DND-41 (cell line): Measurements from ENCODE around the gene SLC26A11.

Source experiments
- ATAC-seq: fragments of 200-7000 bp; cut with Tn5 transposase; 3 replicates; pipeline ENCODE4 v1.9.1; 2021; ENCODE audit warnings: low read depth; ENCODE audit not compliant: insufficient read depth
- DNase-seq: peaks from one replicate; pipeline ENCODE4 v3.0.0-alpha.2; 2020
- H2AFZ ChIP-seq: 2 replicates; pipeline ENCODE4 v1.6.0; 2012; ENCODE audit warnings: low read depth, low read length
- H3K27ac ChIP-seq: 2 replicates; pipeline ENCODE4 v1.5.1; 2012; ENCODE audit warnings: low read length, inconsistent platforms
- H3K27me3 ChIP-seq: fragments of 200-600 bp; sonication (generic); 2 replicates; pipeline ENCODE4 v1.6.0; 2012; ENCODE audit warnings: low read length, mild to moderate bottlenecking, inconsistent platforms; ENCODE audit not compliant: insufficient read depth, poor library complexity
- H3K36me3 ChIP-seq: 2 replicates; pipeline ENCODE4 v1.5.1; 2012; ENCODE audit warnings: low read length, inconsistent platforms; ENCODE audit not compliant: insufficient read depth
- H3K4me1 ChIP-seq: 2 replicates; pipeline ENCODE4 v1.5.1; 2012; ENCODE audit warnings: mild to moderate bottlenecking, low read length; ENCODE audit not compliant: insufficient read depth
- H3K4me2 ChIP-seq: 2 replicates; pipeline ENCODE4 v1.6.0; 2012; ENCODE audit warnings: mild to moderate bottlenecking, moderate library complexity, low read length, inconsistent platforms; ENCODE audit not compliant: insufficient read depth
- H3K4me3 ChIP-seq, 2 experiments: fragments of 200-600 bp in 1 of 2; shearing (Covaris generic) in 1 of 2; 2 replicates each; pipeline ENCODE4 v1.5.1; 2012 to 2016; ENCODE audit warnings: inconsistent platforms in 2 of 2, low read length in 2 of 2, mild to moderate bottlenecking in 2 of 2, low read depth in 1 of 2, moderate library complexity in 1 of 2
- H3K79me2 ChIP-seq: 2 replicates; pipeline ENCODE4 v1.6.0; 2012; ENCODE audit warnings: low read length, inconsistent platforms; ENCODE audit not compliant: insufficient read depth
- H3K9ac ChIP-seq: 2 replicates; pipeline ENCODE4 v1.6.0; 2012; ENCODE audit warnings: low read depth, mild to moderate bottlenecking, inconsistent platforms, low read length, moderate library complexity
- H3K9me3 ChIP-seq: 2 replicates; pipeline ENCODE4 v1.5.1; 2012; ENCODE audit warnings: low read length, moderate library complexity, mild to moderate bottlenecking, inconsistent platforms; ENCODE audit not compliant: insufficient read depth, severe bottlenecking
- H4K20me1 ChIP-seq: 2 replicates; pipeline ENCODE4 v1.6.0; 2012; ENCODE audit warnings: low read length; ENCODE audit not compliant: insufficient read depth
- CTCF ChIP-seq: IDR thresholded peaks from 2 replicates; pipeline ENCODE4 v1.5.1; 2012; ENCODE audit warnings: borderline replicate concordance, low read length, moderate library complexity, mild to moderate bottlenecking; ENCODE audit not compliant: poor library complexity, severe bottlenecking; ENCODE audit errors: extremely low read depth
- EZH2 ChIP-seq: IDR thresholded peaks from 3 replicates; pipeline ENCODE4 v1.6.1; 2012; ENCODE audit warnings: borderline replicate concordance, low read depth, mild to moderate bottlenecking, moderate library complexity, low read length, inconsistent platforms; ENCODE audit not compliant: severe bottlenecking

The SLC26A11 gene

GRCh38 chr17:80223142-80223815 is 3.1 kb downstream of the SLC26A11 start:
- Histone ChIP-seq H3K79me2 (no peaks in the 10 kb centered on the region), H3K27ac (no peak overlapping the region), H3K9ac (no peak overlapping the region), H3K27me3 (no peaks in the 10 kb centered on the region), H3K9me3 (no peaks in the 10 kb centered on the region), H3K36me3 (no peaks in the 10 kb centered on the region), H3K4me1 (peaks cover 17% of the 10 kb centered on the region), H2AFZ (no peak overlapping the region), H3K4me2 (no peak overlapping the region), H3K4me3 (no peak overlapping the region), H4K20me1 (peaks cover 14% of the 10 kb centered on the region)
- DNase-seq: no peak
- TF ChIP-seq EZH2: no peak
- no peak for TF ChIP-seq CTCF
- no peak for ATAC-seq

GRCh38 chr17:80223838-80224497 is 3.7 kb downstream of the SLC26A11 start:
- Histone ChIP-seq H4K20me1 (peaks cover 13% of the 10 kb centered on the region), H3K27me3 (no peaks in the 10 kb centered on the region), H3K4me2 (no peak overlapping the region), H3K79me2 (no peaks in the 10 kb centered on the region), H3K4me1 (peaks cover 10% of the 10 kb centered on the region), H3K27ac (no peak overlapping the region), H3K4me3 (no peak overlapping the region), H3K9me3 (no peaks in the 10 kb centered on the region), H2AFZ (no peak overlapping the region), H3K9ac (no peak overlapping the region), H3K36me3 (no peaks in the 10 kb centered on the region)
- ATAC-seq: no peak
- DNase-seq: no peak
- TF ChIP-seq EZH2 (no peak), CTCF (no peak)

GRCh38 chr17:80224683-80225082 is 4.5 kb downstream of the SLC26A11 start:
- Histone ChIP-seq H3K27ac (no peak overlapping the region), H3K9me3 (no peaks in the 10 kb centered on the region), H3K4me3 (no peak overlapping the region), H4K20me1 (peaks cover 10% of the 10 kb centered on the region), H3K36me3 (no peaks in the 10 kb centered on the region), H2AFZ (no peak overlapping the region), H3K79me2 (no peaks in the 10 kb centered on the region), H3K4me1 (peaks cover 3% of the 10 kb centered on the region), H3K4me2 (no peak overlapping the region), H3K27me3 (no peaks in the 10 kb centered on the region), H3K9ac (no peak overlapping the region)
- TF ChIP-seq EZH2: no peak
- TF ChIP-seq CTCF: no peak
- no peak for DNase-seq
- ATAC-seq: no peak
